Renal pelvis (tissue), 4 donors: ENCODE results near the gene SAG. TPM values are rescaled to one million over a fixed set of nuclear protein-coding genes. Genes with fewer than 3 reads are reported as not detected.
"Not testable (repeated sequence)": the region's sequence is repeated elsewhere in the genome, so short reads cannot be mapped to it uniquely, and the experiment has no call there.

ENCODE experiments used
- DNase-seq: peaks from one replicate; pipeline ENCODE4 v3.0.0-alpha.2; 2013
- polyA plus RNA-seq, 3 donors: library from polyadenylated mRNA; unstranded; fragments of 120-200 nt; gene quantifications; one replicate each; pipeline ENCODE4 v1.2.1, GENCODE V29; 2013; ENCODE audit not compliant: insufficient read length in 3 of 3

SAG gene
- polyA plus RNA-seq, 3 donors = 0.07 to 0.18 (median 0.12) TPM

DNA sequence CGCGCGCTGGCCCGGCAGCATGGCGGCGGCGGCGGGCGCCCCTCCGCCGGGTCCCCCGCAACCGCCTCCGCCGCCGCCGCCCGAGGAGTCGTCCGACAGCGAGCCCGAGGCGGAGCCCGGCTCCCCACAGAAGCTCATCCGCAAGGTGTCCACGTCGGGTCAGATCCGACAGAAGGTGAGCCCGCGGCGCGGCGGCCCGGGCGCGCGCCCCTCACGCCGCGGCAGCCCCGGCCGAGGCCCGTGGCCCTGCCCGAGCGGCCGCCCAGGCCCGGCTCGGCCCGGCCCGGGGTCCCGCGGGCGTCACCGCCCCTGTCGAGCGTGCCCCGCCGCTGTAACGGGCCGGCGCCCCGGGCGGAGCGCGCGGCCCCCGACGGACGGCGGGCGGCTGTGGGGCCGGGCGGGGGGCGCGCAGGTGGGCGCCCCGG, 46.9 kb downstream of the SAG start:
- no peak for DNase-seq

DNA sequence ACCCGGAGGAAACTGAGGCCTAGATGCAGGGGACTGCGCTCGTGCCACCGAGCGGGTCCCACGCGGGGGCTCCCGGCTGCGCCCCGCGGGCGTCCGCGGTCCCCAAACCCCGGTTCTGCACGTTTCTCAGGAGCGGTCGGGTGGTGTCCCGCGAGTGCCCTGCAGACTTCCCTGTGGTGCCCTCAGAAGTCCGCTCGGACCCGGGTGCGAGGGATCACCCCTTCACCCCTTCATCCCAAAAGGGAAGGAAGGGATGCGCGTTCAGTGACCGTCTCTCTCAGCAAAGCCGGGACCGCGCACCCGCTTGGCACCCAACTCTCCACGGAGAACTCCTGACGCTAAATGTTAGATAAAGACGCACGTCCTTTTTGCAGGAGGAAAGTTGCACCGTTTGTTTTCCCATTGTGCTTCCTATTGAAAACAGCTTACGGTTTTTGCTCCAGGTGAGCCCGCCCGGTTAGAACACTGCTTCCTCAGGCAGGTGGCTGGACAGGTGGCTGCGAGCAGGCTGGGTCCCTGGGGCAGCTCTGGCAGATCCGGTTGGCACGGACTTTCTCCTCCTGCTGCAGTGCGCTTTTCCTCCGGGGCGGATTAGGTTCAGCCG, 47.5 kb downstream of the SAG start:
- DNase-seq = no peak

DNA sequence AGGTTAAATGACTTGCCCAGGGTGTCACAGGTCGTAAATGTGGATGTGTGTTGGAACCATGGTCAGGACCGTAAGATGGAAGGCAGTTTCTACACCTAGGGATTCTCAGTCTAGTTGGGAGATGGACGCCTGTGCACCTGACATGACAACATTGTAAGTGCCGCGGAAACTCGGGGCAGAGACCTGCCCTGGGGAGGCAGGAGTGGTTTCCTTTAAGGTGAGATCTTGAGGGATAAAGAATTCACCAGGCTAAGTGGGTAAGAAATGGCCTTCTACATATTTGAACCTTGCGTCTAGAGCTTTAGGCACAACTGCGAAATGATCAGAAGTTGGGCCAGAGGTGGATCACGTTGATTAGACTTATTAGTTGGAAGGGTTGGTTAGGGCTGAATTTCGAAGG, 48.3 kb downstream of the SAG start:
- DNase-seq = no peak

DNA sequence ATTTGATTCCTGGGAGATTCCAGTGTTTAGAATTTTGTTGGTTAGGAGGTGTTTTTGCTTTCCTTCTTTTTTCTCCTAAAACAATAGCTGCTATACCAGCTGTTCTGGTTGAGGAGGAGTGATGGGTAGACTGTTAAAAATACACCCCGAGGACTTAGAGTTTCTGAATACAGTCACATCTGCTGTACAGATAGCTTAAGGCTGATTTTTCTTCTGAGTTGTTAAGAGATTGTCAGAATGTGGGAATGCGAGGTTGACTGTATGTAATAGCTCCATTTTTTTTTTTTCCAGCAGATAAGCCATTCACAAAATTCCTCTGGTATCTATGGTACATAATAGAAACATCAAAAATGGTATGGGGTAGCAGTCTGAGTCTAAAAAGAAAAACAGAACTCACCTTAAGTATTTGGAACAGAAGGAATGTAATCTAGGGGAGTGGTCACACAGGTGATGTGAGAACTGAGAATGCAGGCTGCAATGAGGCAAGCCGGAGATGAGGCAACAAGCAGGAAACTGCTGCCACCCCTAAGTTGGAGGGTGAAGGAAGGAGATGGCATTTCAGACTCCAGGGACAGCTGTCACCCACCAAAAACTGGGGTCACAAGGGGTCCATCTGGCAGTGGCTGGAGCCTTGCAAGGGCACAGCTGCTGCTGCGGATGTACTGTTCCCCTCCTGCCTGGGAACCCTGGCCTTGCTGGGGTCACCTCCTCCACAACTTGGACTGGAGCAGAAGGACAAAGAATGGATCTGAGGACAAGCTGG, 49.1 kb downstream of the SAG start:
- no peak for DNase-seq

DNA sequence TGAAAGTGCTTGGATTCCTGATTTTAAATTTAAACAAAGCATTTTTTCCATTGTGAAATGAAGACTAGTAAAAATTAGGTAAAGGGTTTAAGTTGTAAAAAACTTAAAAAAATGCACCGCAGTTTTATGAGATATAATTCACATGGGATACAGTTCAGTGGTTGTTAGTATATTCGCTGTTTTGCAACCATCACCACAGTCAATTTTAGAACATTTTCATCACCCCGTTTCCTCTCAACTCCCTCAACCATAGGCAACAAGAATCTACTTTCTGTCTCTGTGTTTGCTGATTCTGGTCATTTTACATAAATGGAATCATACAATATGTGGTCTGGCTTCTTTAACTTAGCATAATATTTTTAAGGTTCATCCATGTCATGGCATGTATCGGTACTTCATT, 50.7 kb downstream of the SAG start:
- DNase-seq = no peak

DNA sequence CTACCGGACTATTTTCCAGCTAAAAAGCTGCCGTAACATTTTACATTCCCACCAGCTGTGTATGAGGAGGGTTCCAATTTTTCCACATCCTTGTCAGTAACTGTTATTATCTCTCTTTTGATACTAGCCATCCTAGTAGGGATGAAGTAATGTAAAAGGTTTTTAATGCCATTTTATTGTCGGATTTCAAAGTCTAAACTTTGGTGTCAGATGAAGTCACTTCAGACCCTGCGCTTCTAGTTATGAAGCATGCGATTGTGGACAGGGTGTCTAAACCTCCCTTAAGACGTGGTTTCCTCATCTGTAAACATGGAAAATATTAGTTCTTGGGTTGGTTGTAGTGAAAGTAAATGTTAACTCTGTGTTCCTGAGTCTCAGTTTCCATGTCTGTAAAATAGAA, 51.3 kb downstream of the SAG start:
- no peak for DNase-seq

DNA sequence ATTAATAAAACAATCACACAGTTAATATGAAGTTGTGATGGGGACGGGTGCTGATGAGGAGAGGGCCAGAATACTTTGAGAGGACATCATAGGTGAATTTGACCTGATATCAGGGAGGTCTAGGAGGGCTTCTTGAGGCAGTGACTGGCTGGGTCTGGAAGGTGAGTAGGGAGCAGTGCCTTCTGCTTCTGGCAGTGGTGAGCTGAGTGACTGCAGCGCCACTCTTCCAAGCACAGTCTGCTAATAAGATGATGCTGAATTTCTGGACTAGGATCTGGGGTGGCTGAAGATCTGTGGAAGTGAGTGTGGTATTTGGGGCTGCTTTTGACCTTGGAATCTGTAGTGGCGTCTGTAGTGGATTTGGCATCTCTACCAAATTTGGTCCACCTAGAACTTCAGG, 52.2 kb downstream of the SAG start:
- DNase-seq = no peak

DNA sequence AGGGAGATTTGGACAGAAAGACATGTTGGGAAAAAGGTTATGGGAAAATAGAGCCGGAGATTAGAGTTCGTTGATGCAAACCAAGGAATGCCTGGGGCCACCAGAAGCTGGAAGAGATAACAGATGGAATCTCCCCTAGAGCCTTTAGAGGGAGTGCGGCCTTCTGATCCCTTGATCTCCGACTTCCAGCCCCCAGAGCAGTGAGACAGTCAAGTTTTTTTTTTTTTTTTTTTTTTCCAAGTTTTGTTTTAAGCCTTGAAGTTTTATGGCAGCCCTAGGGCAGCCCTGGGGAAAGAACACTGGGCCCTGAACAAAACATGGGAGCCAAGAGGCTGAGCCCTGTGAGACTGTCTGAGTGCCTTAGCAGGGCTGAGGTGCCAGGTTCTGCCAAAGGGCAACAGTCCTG, 53.2 kb downstream of the SAG start:
- DNase-seq = no peak

DNA sequence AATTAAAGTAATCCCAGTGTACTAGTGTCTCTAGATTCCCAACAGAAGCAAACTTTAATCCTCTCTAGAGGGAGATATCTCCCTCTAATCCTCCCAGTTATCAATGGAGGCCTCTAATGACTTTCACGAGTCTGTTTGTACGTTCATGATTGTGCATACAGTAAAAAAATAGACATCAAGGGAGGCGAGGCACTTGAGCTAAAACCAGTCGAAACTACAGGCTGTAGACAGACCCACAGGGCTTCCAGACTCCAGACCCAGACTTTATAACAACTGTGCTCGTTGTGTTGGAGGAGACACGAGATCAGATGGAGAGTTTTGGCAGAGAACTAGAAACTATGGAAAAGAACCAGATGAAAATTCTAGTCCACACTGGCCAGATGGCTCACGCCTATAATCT, 53.7 kb downstream of the SAG start:
- DNase-seq = no peak

DNA sequence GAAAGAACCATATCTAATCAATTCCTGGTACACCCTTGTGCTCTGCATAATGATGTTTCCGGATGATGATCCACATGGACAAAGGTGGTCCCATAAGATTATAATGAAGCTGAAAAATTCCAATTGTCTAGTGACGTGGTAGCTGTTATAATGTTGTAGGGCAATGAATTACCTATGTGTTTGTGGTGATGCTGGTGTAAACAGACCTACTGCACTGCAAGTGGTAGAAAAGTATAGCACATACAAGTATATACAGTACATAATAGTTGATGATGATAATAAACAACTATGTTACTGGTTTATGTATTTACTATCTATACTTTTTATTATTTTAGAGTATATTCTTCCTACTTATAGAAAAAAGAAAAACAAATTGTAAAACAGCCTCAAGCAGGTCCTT, 55.1 kb downstream of the SAG start:
- DNase-seq = no peak

DNA sequence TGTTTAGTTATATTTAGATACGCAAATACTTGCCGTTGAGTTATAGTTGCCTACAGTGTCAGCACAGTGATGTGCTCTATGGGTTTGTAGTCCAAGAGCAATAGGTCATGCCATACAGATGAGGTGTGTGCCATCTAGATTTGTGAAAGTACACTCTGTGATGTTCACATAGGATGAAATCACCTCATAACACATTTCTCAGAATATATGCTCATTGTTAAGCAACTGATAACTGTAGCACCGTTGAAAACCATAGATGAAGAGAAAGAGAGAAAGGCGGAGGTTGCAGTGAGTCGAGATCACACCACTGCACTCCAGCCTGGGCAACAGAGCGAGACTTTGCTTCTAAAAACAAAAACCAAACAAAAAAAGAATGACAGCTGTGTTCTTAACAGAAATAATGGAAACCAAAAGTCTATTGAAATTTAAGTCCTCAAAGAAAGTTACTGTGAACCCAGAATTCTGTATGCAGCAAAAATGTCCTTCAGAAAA, 56.2 kb downstream of the SAG start:
- DNase-seq = no peak

DNA sequence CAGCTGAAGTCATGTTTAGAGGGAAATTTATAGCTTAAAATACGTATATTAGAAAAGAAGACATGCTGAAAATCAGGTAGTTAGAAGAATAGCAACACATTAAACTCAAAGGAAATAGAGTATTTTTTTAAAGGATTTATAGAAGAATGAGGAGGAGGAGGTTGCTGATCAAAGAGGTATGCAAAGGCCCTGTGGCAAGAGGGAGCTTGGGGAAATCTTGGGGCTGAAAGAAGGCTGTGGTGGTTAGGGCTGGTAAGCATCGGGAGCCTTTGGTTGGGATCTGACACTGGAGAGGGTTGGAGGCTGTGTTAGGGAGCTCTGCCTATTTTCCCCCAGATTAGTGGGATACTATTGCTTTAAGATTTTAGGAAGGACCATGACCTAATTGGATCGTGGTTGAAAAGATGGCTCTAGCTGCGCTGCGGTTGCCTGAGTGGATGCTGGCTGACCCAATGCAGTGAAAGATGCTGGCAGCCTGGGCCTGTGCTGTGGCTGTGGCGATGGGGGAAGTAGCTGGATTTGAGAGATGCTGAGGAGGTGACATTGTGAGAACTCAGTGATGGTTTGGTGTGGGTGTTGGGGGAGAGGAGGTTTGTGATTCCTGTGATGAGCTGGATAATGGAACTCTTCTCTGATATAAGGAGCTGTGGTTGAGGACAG, 58.4 kb downstream of the SAG start:
- no peak for DNase-seq

DNA sequence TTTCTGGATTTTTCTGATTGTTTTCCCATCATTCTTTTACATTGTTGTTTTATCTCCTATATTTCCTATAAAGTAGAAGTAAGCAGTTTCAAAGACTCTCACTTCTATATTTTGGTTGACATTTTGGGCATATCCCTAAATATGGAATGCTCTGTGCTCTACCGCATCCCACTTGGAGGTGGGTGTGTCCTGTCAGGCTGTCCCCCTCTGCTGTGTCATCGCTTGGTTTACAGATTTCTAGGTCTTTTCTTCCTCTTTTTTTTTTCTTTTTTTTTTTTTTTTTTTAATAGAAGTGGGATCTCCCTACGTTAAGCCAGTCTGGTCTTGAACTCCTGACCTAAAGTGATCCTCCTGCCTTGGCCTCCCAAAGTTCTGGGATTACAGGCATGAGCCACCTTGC, 60.0 kb downstream of the SAG start:
- DNase-seq = no peak

DNA sequence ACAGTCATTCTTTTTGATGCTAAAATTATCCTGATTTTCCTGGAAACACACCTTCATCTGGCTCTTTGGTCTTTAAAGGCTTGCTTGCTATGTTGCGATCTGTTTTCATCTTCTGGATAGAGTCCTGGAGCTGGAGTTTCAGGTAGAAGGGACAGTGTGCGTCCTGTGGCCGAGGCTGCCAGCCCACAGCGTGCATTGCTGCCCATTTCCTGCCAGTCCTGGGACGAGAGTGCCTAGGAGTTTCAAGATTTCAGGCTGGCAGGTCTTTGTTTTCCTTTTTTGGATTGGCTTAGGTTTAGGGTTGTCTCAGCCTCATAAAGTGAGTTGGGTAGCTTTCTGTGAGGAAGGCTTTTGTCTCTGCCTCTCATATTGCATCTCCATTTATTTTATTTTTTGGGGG, 61.1 kb downstream of the SAG start:
- no peak for DNase-seq

DNA sequence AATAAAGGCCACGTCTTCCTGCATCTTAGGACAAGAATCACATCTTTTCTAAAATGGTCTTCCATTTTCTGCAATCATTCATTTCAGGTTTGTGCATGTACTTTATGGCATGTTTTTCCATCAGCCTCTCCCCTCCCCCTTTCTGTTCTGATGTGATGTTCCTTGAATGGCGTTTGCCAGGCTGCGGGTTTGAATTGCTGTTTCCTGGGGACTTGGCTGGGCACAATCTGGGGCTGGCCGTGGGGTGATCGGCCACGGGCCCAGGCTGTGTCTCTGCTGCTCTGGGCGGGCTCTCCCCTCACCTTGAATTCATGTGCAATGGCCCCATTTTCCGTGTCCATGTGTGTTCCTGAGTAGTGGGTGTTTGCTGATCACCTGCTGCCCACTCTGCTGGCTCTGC, 61.8 kb downstream of the SAG start:
- DNase-seq = no peak

DNA sequence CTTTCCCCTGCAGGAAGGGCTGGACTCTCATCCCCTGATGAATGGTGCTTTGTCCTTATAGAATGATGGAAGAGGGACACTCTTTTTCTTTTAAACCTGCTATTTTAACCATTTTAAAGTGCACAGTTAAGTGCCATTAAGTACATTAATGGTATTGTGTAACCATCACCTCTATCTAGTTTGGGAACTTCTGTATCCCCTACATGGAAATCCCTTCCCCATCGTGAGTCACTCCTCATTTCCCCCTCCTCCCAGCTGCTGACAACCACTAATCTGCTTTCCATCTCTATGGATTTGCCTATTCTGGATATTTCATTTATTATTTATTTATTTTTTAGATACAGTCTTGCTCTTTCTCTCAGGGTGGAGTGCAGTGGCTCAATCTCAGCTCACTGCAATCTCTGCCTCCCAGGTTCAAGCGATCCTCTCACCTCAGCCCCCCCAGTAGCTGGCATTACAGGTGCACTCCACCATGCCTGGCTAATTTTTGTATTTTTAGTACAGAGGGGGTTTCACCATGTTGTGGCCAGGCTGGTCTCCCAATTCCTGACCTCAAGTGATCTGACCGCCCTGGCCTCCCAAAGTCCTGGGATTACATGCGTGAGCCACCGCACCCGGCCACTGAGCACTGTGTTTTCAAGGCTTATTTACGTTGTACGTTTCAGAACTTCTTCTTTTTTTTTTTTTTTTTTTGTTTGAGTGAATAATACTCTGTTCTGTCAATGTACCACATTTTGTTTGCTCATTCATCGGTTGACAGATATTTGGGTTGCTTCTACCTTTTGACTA, 62.5 kb downstream of the SAG start:
- no peak for DNase-seq

DNA sequence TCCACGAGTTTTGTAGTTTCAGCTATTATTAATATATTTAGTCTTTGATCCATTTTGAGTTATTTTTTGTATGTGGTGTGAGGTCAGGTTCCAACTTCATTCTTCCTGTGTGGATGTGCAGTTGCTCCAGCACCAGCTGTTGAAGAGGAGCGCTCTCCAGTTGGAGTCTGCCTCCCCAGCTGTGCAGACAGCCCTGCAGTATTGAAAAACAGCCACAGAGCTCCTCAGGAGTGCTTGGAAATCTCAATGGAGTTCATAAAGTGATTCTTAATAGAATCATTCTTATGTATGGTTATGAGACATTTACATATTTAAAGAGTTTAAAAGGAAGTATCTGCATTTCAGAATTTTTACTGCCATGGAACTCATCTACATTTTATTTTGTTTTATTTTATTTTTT, 64.0 kb downstream of the SAG start:
- no peak for DNase-seq

DNA sequence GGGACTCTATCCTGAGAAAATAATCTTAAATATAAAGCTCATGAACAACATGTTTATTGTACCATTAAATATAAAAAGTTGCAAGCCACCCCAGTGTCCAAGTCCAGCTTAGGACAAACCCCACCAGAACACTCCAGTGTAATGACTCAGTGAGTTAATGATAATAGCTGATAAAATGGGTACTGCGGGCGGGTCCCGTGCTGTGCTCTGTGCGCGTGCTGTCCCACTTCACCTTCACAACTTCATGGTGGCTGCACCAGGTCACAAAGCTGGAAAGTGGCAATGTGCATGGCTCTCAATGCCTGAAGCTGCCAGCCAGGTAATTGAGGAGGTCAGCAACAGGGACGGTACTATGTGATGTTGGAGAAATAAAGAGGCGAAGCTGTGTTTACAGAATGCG, 65.2 kb downstream of the SAG start:
- DNase-seq = no peak

DNA sequence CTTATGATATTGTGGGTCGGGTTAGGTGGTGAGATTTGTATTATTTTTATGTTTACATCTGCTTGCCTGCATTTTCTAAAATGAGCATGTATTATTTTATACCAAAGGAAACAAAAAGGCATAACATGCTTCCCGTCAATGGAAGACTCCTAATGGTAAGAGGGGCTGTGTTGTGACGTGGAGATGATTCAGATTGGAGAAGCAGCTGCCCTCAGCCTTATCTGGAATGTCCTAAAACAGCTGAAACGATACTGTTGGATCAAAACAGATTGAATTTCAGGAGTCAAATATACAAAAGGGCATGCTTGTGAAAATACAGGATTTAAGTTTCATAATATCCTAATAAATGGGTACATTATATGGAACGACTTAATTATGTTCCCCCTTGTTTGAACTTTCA, 65.7 kb downstream of the SAG start:
- DNase-seq = no peak

DNA sequence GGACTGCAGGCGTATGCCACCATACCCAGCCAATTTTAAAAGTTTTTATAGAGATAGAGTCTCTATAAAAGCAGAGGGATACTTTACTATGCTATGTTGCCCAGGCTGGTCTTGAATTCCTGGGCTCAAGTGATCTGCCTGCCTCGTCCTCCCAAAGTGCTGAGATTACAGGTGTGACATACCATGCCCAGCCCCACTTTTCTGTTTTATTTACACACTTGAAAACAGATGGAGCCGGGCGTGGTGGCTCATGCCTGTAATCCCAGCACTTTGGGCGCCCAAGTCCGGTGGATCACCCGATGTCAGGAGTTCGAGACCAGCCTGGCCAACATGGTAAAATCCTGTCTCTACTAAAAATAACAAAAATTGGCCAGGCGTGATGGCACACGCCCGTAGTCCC, 67.2 kb downstream of the SAG start:
- not testable (repeated sequence) for DNase-seq

DNA sequence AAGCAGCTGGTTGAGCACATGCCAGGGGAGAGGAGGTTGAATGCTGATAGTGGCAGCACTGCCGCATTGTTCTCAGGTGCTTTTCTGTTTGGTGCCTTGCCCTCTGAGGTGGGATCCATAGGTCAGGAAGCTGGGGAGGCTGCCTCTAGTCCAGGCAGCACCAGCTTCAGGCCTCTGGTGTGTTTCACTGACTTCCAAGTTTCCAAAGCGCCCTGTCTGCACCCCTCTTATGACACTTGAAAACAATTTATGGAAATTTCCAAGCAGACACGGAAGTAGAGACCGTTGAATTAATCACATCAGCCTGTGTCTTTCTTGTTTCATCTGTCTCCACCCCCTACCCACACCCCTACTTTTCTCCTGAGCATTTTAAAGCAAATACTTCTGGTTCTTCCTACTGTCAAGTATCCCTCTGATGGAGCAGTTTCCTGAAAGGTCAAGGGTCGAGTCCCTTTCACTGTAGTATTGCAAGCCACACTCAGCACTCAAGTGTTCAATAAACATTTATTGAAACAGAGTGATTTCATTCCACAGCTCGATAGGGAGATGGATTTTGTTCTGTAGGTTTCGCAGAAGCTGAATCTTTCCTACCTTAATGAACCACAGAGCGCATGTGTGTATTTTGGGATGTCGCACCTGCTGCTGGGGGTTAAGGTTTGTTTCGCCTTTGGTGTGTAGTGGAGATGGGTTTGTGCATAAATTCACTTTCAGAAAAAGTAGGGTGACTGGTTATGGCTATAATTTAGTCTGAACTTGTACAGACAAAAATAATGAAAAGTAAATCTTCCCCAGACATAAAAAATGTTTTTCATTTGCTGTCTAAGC, 68.1 kb downstream of the SAG start:
- no peak for DNase-seq

DNA sequence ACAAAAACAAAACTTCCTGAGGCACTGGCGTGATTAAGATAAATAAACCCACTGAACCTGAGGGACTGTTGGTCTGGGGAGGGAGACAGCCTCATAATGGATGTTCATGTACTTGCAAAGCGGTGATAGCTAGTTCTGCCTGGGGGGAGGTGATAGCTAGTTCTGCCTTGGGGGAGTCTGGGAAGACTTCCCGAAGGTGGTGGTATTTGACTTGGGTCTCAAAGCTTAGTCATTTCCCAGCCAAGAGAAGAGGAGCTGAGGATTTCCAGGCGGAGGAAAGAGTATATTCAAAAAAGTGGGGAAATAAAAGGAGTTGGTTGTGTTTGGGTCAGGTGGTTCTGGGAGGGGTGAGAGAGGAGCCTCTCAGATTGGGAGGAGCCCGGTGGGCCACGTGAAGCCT, 71.4 kb downstream of the SAG start:
- no peak for DNase-seq
